A549 (cell line): ENCODE data around the gene DOLPP1. TPM values are rescaled to one million over a fixed set of nuclear protein-coding genes. Genes with fewer than 3 reads are reported as not detected.

Source experiments
- ATAC-seq, 2 experiments: fragments of 200-7000 bp in 1 of 2; fragments of >200 bp in 1 of 2; cut with Nextera tagmentation in 1 of 2; cut with Tn5 transposase in 1 of 2; 3 replicates each; pipeline versions ENCODE4 v1.8.0 to v1.9.1; 2018 to 2020; ENCODE audit warnings: mild to moderate bottlenecking in 1 of 2, moderate library complexity in 1 of 2
- CTCF ChIA-PET: fragments of 300-600 bp; sonication (Branson Sonifier 250); formaldehyde crosslinking; extraction: SDS; loops from one replicate; lab custom pipeline; 2021; ENCODE audit warnings: antibody characterized with exemption, inconsistent platforms; lab: Yijun Ruan, JAX
- POLR2A ChIA-PET: fragments of 350-600 bp; formaldehyde crosslinking; extraction: SDS; loops from one replicate; lab custom pipeline; 2021; ENCODE audit warnings: antibody characterized with exemption, inconsistent platforms; lab: Yijun Ruan, JAX
- DNase-seq, 2 experiments: peaks; one replicate each; pipeline versions ENCODE4 v3.0.0 to v3.0.0-alpha.2; 2011 to 2016; ENCODE audit warnings: low read depth in 1 of 2, low spot score in 1 of 2
- FAIRE-seq: peaks from 2 replicates; lab custom pipeline; 2011; peaks lifted over from hg19 to GRCh38; lab: Jason Lieb, UNC
- H3K27ac ChIP-seq, 2 experiments: fragments of >200 bp; sonication (Bioruptor Twin); formaldehyde crosslinking; 3 replicates each; pipeline ENCODE4 v1.5.1; 2016 to 2017
- H3K4me1 ChIP-seq: fragments of >200 bp; sonication (Bioruptor Twin); formaldehyde crosslinking; 3 replicates; pipeline ENCODE4 v1.6.1; 2016
- H3K4me2 ChIP-seq: fragments of >200 bp; sonication (Bioruptor Twin); formaldehyde crosslinking; 3 replicates; pipeline ENCODE4 v1.6.1; 2016
- H3K4me3 ChIP-seq: fragments of >200 bp; sonication (Bioruptor Twin); formaldehyde crosslinking; 3 replicates; pipeline ENCODE4 v1.5.1; 2016
- H3K9me3 ChIP-seq: fragments of >200 bp; sonication (Bioruptor Twin); formaldehyde crosslinking; 3 replicates; pipeline ENCODE4 v1.6.1; 2016
- CTCF ChIP-seq: fragments of >200 bp; sonication (Bioruptor Twin); formaldehyde crosslinking; IDR thresholded peaks from 3 replicates; pipeline ENCODE4 v1.5.1; 2016
- EHMT2 ChIP-seq: fragments of 200-600 bp; sonication (generic); IDR thresholded peaks from 2 replicates; pipeline ENCODE4 v1.6.1; 2016; ENCODE audit warnings: antibody characterized with exemption, low read depth, mild to moderate bottlenecking, moderate library complexity
- EP300 ChIP-seq, 2 experiments: fragments of >200 bp; sonication (Bioruptor Twin); formaldehyde crosslinking; IDR thresholded peaks; 2 replicates in 1 of 2; 3 replicates in 1 of 2; pipeline ENCODE4 v1.6.1; 2016 to 2017
- ESRRA ChIP-seq: fragments of 150-350 bp; IDR thresholded peaks from 2 replicates; pipeline ENCODE4 v1.6.1; 2014; ENCODE audit warnings: mild to moderate bottlenecking, low read length, borderline replicate concordance
- FOXS1 ChIP-seq: fragments of 250-450 bp; sonication (Bioruptor Pico); IDR thresholded peaks from 2 replicates; pipeline ENCODE4 v1.5.0; 2020; ENCODE audit warnings: mild to moderate bottlenecking, moderate library complexity
- GATA3 ChIP-seq: IDR thresholded peaks from 2 replicates; pipeline ENCODE4 v1.6.1; 2012; ENCODE audit warnings: borderline replicate concordance
- HDAC2 ChIP-seq: fragments of 200-600 bp; sonication (generic); IDR thresholded peaks from 2 replicates; pipeline ENCODE4 v1.6.1; 2016
- HES2 ChIP-seq: fragments of >200 bp; sonication (Bioruptor Twin); formaldehyde crosslinking; IDR thresholded peaks from 2 replicates; pipeline ENCODE4 v1.6.1; 2016
- HOXA7 ChIP-seq: fragments of 250-450 bp; sonication (Bioruptor Pico); IDR thresholded peaks from 2 replicates; pipeline ENCODE4 v1.5.0; 2020; ENCODE audit warnings: mild to moderate bottlenecking, moderate library complexity
- JUN ChIP-seq, 2 experiments: fragments of >200 bp; sonication (Bioruptor Twin); formaldehyde crosslinking; IDR thresholded peaks; 2 replicates in 1 of 2; 3 replicates in 1 of 2; pipeline ENCODE4 v1.6.1; 2016 to 2017
- KDM5A ChIP-seq: fragments of 200-600 bp; sonication (generic); IDR thresholded peaks from 2 replicates; pipeline ENCODE4 v1.6.1; 2016; ENCODE audit warnings: antibody characterized with exemption, mild to moderate bottlenecking
- MAZ ChIP-seq: fragments of 150-350 bp; IDR thresholded peaks from 2 replicates; pipeline ENCODE4 v1.6.1; 2014; ENCODE audit warnings: antibody characterized with exemption, low read depth, low read length, borderline replicate concordance
- PBX3 ChIP-seq: IDR thresholded peaks from 2 replicates; pipeline ENCODE4 v1.6.1; 2012
- PHF8 ChIP-seq: fragments of 200-600 bp; sonication (generic); IDR thresholded peaks from 2 replicates; pipeline ENCODE4 v1.6.1; 2016; ENCODE audit warnings: low read depth, mild to moderate bottlenecking, antibody characterized with exemption, moderate library complexity, borderline replicate concordance
- POLR2A ChIP-seq: IDR thresholded peaks from 2 replicates; pipeline ENCODE4 v1.6.1; 2012; ENCODE audit warnings: mild to moderate bottlenecking, low read length
- RARB ChIP-seq: fragments of 250-450 bp; sonication (Bioruptor Pico); IDR thresholded peaks from 2 replicates; pipeline ENCODE4 v1.8.0; 2021; ENCODE audit warnings: mild to moderate bottlenecking, moderate library complexity
- RCOR1 ChIP-seq: fragments of 150-350 bp; IDR thresholded peaks from 2 replicates; pipeline ENCODE4 v1.6.1; 2014; ENCODE audit warnings: antibody characterized with exemption, low read length, low read depth
- RFX5 ChIP-seq: fragments of 450-650 bp; IDR thresholded peaks from 2 replicates; pipeline ENCODE4 v1.7.1; 2014; ENCODE audit warnings: antibody characterized with exemption, mild to moderate bottlenecking, moderate library complexity
- USF2 ChIP-seq: fragments of 450-650 bp; IDR thresholded peaks from 2 replicates; pipeline ENCODE4 v1.6.1; 2014; ENCODE audit warnings: antibody characterized with exemption
- ZFP36 ChIP-seq: fragments of 450-650 bp; IDR thresholded peaks from 2 replicates; pipeline ENCODE4 v1.6.1; 2014; ENCODE audit warnings: borderline replicate concordance; ENCODE audit not compliant: partially characterized antibody
- WGBS: methylation state at CpG from one replicate; pipeline ENCODE4 v1.1.6; 2017; ENCODE audit errors: missing lambda C conversion rate; 5-methylcytosine and 5-hydroxymethylcytosine counted together
- polyA plus RNA-seq, 4 experiments: library from polyadenylated mRNA; depleted of rRNA in 3 of 4; stranded (reverse); fragments of >200 nt; fragmentation: RNase III in 1 of 4; extraction: RNeasy Plus Mini Kit Qiagen cat#74134 plus additional on column Dnase treatment in 1 of 4; gene quantifications; 2 replicates in 3 of 4; 3 replicates in 1 of 4; pipeline ENCODE4 v1.2.3, GENCODE V29; 2011 to 2017

DOLPP1 gene
- polyA plus RNA-seq, 2 of the 4 experiments (the other 2 are of a cell fraction): 23.5 to 25.6 TPM

GRCh38 chr9:129101279-129101678 lies 20.4 kb downstream of the DOLPP1 start:
- ChIA-PET CTCF (interaction anchor here (0.6 to 3.5 kb wide), 6 partner anchors 7 to 38 kb away, joined by 3 to 13 read pairs (median 3); no protein-coding TSS in a partner anchor), POLR2A (interaction anchor here (0.7 kb wide), 1 partner anchor 20 kb away, joined by 5 read pairs; the partner anchor contains the start of gene DOLPP1)
- Histone ChIP-seq H3K4me2 (no peak overlapping the region), H3K4me3 (no peak overlapping the region), H3K27ac (no peak overlapping the region), H3K9me3 (no peaks in the 10 kb centered on the region), H3K4me1 (no peaks in the 10 kb centered on the region)
- TF ChIP-seq RARB (no peak), RCOR1 (no peak), HOXA7 (no peak), EHMT2 (no peak), FOXS1 (no peak), HES2 (no peak), ZFP36 (no peak), PBX3 (no peak), KDM5A (no peak), MAZ (no peak), POLR2A (no peak), JUN (IDR thresholded peaks at IDR 0.05) (no peak), GATA3 (no peak), USF2 (no peak), PHF8 (no peak)
- no peak for FAIRE-seq
- ATAC-seq: no peak
- DNase-seq: no peak
- WGBS: 94% methylated on average over 7 of the region's 7 CpGs

- ATAC-seq (no peak), DNase-seq (no peak)
- H3K4me3 ChIP-seq: no peak overlapping the region
- H3K27ac ChIP-seq: no peak overlapping the region
- POLR2A ChIA-PET: no interaction called here
- CTCF ChIA-PET: interaction anchor here (0.6 to 3.5 kb wide), 4 partner anchors 8 to 37 kb away, joined by 3 to 13 read pairs (median 3); no protein-coding TSS in a partner anchor
- TF ChIP-seq EP300 (IDR thresholded peaks at IDR 0.05): no peak
- no peak for TF ChIP-seq PHF8
- no peak for TF ChIP-seq RFX5
- TF ChIP-seq, all 56 proteins: peak for 0
- H3K4me2 ChIP-seq: no peak overlapping the region
- H3K9me3 ChIP-seq: no peaks in the 10 kb centered on the region
- 91% methylated on average over 13 of the region's 13 CpGs for WGBS
- no peak for FAIRE-seq
- H3K4me1 ChIP-seq: no peaks in the 10 kb centered on the region; the same call in 2 of the 3 replicates
Observed at GRCh38 chr9:129102095-129102525, 21.2 kb downstream of the DOLPP1 start.

- Histone ChIP-seq H3K4me2 (no peak overlapping the region), H3K9me3 (no peaks in the 10 kb centered on the region), H3K4me1 (no peaks in the 10 kb centered on the region; the same call in 2 of the 3 replicates), H3K27ac (no peak overlapping the region), H3K4me3 (no peak overlapping the region)
- DNase-seq (peak; percentile 76 to 85), FAIRE-seq (no peak), ATAC-seq (peak; percentile 88 to 97)
- WGBS: 36% methylated on average over 11 of the region's 14 CpGs
- POLR2A ChIA-PET: interaction anchor here (0.6 to 1.2 kb wide), 2 partner anchors 15 to 22 kb away, joined by 3 to 7 read pairs; partner anchors contain the start of gene DOLPP1
- CTCF ChIA-PET: interaction anchor here (0.6 to 3.5 kb wide), 14 partner anchors 9 to 635 kb away, joined by 3 to 14 read pairs (median 4); no protein-coding TSS in a partner anchor
- peak; percentile 47 for TF ChIP-seq CTCF
- no peak for TF ChIP-seq USF2
- no peak for TF ChIP-seq RFX5
- no peak for TF ChIP-seq ESRRA
- no peak for TF ChIP-seq HDAC2
Observed at GRCh38 chr9:129102791-129103594, 22.1 kb downstream of the DOLPP1 start.
